Vagina (tissue), 2 donors: ENCODE data around the gene TRDN.

ENCODE experiments used
- CTCF ChIP-seq, 3 experiments: fragments of 450-650 bp in 2 of 3; fragments of 200-600 bp in 1 of 3; sonication (generic) in 1 of 3; IDR thresholded peaks; one replicate each; pipeline ENCODE4 v1.5.1; 2017 to 2019; ENCODE audit warnings: antibody characterized with exemption in 3 of 3, mild to moderate bottlenecking in 2 of 3, moderate library complexity in 2 of 3
- POLR2A ChIP-seq, 2 donors: fragments of 450-650 bp; IDR thresholded peaks; one replicate each; pipeline ENCODE4 v1.6.1; 2017; ENCODE audit warnings: antibody characterized with exemption in 2 of 2, mild to moderate bottlenecking in 2 of 2, moderate library complexity in 2 of 2
- POLR2AphosphoS5 ChIP-seq, 2 donors: sonication (generic); formaldehyde crosslinking; IDR thresholded peaks; one replicate each; pipeline ENCODE4 v1.9.0; 2017; ENCODE audit warnings: antibody characterized with exemption in 2 of 2, mild to moderate bottlenecking in 2 of 2, low read depth in 1 of 2; ENCODE audit not compliant: insufficient read depth in 1 of 2

- TF ChIP-seq CTCF (IDR thresholded peaks at IDR 0.05) (no peak), POLR2AphosphoS5 (IDR thresholded peaks at IDR 0.05; ENCODE audit: insufficient read depth in 1 of 2, low read depth in 1 of 2) (no peak), POLR2A (IDR thresholded peaks at IDR 0.05) (no peak)
Measured at GRCh38 chr6:123207967-123208510, 428.7 kb downstream of the TRDN start.
